Renal pelvis (tissue), 4 donors: Measurements from ENCODE around the gene AADAT. TPM values are rescaled to one million over a fixed set of nuclear protein-coding genes. Genes with fewer than 3 reads are reported as not detected.

ENCODE experiments used
- DNase-seq: peaks from one replicate; pipeline ENCODE4 v3.0.0-alpha.2; 2013
- polyA plus RNA-seq, 3 donors: library from polyadenylated mRNA; unstranded; fragments of 120-200 nt; gene quantifications; one replicate each; pipeline ENCODE4 v1.2.1, GENCODE V29; 2013; ENCODE audit not compliant: insufficient read length in 3 of 3

Gene AADAT
- polyA plus RNA-seq, 3 donors: 22.9 to 31.8 (median 31.5) TPM

GRCh38 chr4:170037481-170037880 lies 52.3 kb downstream of the AADAT start:
- DNase-seq: no peak

GRCh38 chr4:170035845-170036244 lies 53.9 kb downstream of the AADAT start:
- DNase-seq: no peak

DNA sequence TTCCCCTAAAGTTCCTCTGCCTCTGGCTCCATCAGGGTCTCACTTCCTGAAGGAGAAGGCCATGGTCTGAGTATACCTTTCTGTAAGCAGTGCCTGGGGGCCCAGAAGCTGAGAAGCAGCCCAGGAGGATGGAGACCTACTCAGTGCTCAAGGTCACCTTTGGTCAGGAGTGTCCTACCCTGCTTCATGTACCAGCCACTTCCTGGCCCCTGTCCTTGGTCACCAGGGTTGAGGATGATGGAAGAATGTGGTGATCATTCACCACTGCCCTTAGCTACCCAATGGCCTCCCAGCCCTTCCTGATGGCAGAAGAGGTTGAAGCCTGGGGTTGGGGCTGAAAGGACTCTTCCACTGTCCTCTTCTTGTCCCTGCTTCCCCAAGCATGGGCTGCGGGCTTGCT lies 54.5 kb downstream of the AADAT start:
- DNase-seq: no peak

GRCh38 chr4:170033999-170034398 lies 55.8 kb downstream of the AADAT start:
- DNase-seq: no peak

DNA sequence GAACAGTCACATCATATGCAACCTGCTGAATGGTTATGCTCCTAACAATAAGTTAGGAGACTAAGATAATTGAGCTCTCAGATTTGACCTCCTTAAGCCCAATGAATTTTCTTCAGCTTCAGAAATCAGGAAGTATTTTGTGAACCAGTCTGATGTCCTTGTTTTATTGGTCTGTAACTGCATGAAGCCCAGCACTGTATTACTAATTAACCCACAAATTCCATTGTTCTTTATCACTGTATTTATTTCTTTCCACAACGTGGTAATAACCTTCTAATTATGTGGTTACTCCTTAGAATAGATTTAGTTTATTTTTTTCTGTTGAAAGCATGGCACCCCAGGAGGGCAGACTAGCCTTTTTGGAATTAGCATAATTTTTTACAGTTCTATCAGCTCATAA lies 59.6 kb downstream of the AADAT start:
- no peak for DNase-seq

- DNase-seq: peak; percentile 96
Observed at GRCh38 chr4:170027181-170027829, 62.5 kb downstream of the AADAT start.

DNA sequence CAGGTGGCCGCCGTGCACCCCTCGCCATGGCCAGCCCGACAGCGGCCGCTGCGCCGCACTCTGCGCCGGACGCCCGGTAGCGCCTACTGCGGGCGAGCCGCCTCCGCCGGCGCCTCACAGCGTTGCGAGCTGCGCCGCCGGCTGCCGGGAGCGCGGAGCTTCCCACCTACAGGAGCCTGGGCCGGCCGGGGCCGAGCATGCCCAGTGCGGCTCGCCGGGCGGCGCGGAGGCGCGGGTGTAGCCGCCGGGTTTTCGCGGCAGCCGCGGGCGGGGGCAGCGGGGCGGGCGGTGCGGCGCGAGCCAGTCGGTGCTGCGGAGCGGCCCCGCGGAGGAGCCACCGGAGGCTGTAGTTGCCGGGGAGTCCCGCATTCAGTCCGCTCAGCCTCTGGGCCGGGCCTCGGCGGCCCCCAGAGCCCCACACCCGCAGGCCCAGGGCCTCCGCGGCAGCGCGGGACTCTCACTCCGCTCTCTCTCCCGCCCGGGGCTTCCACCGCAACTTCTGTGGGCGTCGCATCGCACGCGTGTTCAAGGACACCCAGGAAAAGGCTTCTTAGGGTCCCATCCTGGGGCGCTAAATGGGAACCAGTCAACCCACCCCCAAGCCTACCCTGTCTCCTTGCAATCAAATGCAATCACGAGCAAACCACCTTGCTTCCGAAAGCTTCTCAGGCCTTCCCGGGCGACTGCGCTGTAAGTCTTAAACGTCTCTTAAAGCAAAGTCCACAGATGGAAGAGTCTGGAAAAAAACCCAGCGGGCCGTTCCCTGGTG lies 63.3 kb downstream of the AADAT start, which contains the start of gene MFAP3L:
Gene MFAP3L, minus strand, starts transcription at position 143 of the 769 bp plus-strand sequence. CDS start 20,518 bp downstream, outside the sequence.
- DNase-seq: peak; percentile 87

DNA sequence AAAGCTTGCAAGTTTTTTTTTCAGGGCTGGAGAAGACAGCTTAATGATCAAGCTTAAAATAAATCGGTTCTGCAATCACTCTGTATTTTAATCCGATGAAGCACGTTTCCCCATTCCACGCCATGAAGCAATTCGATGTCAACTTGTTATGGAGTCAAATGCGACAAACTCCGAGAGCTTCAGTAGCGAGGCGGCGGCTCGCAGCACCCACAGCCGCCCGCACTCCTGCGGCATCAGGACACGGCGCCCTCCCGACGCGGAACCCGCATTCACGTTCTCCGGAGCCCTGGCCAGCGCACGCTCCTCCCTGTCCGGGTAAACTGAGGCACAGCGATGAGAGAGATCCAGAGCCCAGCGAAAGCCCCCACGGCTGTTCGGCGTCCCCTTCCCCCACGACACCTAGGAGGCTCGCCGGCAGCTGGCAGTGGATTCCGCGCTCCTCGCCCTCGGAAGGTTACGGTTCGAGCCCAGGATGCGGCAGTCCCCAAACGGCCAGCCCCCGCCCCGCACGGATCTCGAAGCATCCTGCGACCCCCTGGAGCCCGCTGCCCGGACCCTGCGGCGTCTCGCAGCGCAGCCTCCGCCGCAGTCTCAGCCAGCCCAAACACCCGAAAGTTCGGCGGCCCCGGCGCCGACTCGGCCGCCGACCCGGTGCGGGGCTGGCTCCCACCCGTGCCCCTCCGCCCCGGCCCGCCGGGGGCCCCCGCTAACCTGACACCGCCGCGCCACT lies 64.1 kb downstream of the AADAT start:
- DNase-seq: no peak

DNA sequence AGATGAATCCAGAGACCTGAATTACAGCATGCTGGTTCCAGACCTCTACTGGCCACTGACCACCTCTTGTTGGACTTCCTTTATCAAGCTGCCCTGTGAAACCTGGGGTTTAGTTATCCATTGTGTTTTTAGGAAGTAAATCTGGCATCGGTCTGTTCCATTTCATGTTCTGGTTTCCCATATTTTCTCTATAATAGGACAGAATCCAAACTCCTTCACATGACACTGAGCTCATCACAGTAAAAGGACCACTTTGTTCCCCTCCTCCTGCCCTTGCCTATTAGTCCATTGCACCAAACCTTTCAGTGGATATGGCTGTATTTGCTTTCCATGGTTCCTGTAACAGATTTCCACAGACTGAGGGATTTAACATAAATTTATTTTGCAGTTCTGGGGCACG lies 67.5 kb downstream of the AADAT start:
- DNase-seq: no peak

DNA sequence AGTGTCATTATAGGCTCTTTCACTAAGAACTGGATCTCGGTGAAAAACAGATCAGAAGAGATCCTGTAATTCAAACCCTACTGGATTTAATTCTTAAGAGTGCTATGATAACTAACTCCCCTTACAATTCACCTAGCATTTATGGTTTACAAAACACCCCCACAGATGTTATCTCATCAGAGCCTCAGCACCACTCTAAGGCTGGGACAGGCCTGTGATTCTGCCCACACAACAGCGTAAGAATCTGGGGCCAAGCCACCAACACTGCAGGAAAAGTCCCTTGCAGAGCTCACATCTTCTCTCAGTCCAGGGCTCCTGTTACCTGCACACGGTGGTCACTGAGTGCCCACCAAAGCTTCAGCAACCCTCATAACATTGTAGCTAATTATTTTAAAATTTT lies 72.5 kb downstream of the AADAT start:
- DNase-seq: no peak

- DNase-seq: no peak
Observed at GRCh38 chr4:170015285-170015684, 74.5 kb downstream of the AADAT start.

DNA sequence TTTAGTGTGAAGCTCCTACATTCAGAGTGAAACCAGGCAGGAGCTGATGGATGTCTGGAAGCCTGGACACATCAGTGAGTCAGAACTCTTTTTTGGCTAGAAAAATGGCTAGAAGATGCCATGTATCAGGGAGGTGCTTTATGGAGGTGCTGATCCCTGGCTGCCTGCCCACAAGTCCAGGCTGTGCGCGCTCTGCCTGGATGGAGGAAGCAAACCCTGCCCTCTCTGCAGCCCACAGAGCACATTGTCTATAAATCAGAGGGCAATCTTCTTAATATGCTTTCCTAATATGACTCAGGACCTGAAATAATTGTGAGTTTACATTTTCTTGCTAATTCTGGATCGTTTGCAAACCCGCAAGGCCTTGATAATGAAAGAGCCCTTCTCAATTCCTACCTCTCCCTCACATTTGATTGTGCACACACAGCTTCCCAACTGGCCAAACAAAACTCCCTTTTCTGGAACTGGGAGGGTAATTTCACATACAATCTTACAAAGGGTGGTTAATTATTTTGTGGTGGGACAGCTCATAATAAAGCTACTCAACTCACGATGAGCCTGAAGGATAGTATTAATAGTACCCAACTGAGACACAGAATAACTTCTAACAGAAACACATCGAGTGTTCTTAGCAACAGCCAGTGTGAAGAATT lies 75.3 kb downstream of the AADAT start:
- no peak for DNase-seq

DNA sequence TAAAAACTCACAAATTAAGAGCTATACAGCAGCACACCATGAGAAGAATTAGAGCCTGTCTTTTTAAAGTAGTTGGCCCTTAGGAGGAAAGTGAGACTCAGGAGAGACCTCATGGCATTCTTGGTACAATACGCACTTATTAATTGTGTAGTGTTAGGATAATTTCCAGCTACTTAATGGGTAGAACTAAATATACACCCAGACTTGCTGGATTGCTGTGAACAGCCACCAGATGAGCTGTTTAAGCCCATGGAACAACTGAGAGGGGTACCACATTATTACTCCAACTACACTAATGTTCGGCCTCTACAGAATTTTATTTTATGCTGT lies 77.2 kb downstream of the AADAT start:
- no peak for DNase-seq

- DNase-seq: no peak
Observed at GRCh38 chr4:170011921-170012628, 77.7 kb downstream of the AADAT start.

Other genes starting within 250 kb of the AADAT start
- 10 to 100 TPM; 19.4 to 25.9 (median 22.9) TPM for gene MFAP3L, start 63.6 kb downstream of the AADAT start, polyA plus RNA-seq